HL-60 (cell line): ENCODE data around the gene NTRK2.

Experiments used
- DNase-seq, 2 experiments: peaks; one replicate each; pipeline ENCODE4 v3.0.0-alpha.2; 2010 to 2020; ENCODE audit warnings: low read depth in 1 of 2, low spot score in 1 of 2
- H3K27ac ChIP-seq: fragments of 250-450 bp; sonication (Bioruptor Pico); replicated peaks from 2 replicates; pipeline ENCODE4 v1.5.1; 2020; ENCODE audit warnings: mild to moderate bottlenecking, moderate library complexity
- H3K27me3 ChIP-seq: fragments of 250-450 bp; sonication (Bioruptor Pico); 2 replicates; pipeline ENCODE4 v1.5.1; 2021; ENCODE audit warnings: mild to moderate bottlenecking, moderate library complexity; ENCODE audit not compliant: insufficient read depth, poor library complexity, severe bottlenecking
- H3K4me3 ChIP-seq: replicated peaks from 2 replicates; pipeline ENCODE4 v1.5.1; 2011; ENCODE audit warnings: mild to moderate bottlenecking, control low read depth, low read length; ENCODE audit not compliant: insufficient read depth
- GABPA ChIP-seq: IDR thresholded peaks from 2 replicates; pipeline ENCODE4 v1.6.1; 2012; ENCODE audit warnings: low read depth
- POLR2AphosphoS5 ChIP-seq: IDR thresholded peaks from 2 replicates; pipeline ENCODE4 v1.6.1; 2012; ENCODE audit warnings: low read depth
- SPI1 ChIP-seq: IDR thresholded peaks from 2 replicates; pipeline ENCODE4 v1.6.1; 2012; ENCODE audit warnings: low read depth, mild to moderate bottlenecking, borderline replicate concordance
- TF ChIP-seq, protein P1 (sequence below): IDR thresholded peaks from 2 replicates; pipeline ENCODE4 v1.6.1; 2012; ENCODE audit warnings: low read depth; ENCODE audit not compliant: insufficient replicate concordance
- TF ChIP-seq, protein P2 (sequence below): IDR thresholded peaks from one replicate; pipeline ENCODE4 v1.5.1; 2011; ENCODE audit warnings: low read length, control low read depth, inconsistent platforms; ENCODE audit not compliant: insufficient read depth

The NTRK2 gene

DNA sequence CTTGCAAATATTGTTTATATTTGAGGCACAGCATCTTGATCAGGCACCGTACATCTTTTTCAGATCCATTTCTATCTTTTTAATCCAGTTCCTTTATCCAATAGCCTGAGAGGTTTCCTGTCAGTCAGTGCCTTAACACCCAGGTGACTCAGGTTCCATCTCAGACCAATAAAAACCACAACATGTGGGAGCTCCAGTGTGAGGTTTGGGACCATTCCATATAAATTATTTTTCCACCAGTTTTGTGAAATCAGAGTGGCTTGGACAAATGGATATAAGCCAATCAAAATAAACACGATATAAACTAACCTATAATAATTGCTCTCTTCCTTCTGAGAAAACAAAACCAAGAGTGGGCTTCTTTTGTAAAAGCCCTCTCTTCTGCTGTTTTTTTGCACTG is 351.3 kb downstream of the NTRK2 start:
- no peak for TF ChIP-seq GABPA
- TF ChIP-seq SPI1, result no peak
- TF ChIP-seq, protein P1, sequence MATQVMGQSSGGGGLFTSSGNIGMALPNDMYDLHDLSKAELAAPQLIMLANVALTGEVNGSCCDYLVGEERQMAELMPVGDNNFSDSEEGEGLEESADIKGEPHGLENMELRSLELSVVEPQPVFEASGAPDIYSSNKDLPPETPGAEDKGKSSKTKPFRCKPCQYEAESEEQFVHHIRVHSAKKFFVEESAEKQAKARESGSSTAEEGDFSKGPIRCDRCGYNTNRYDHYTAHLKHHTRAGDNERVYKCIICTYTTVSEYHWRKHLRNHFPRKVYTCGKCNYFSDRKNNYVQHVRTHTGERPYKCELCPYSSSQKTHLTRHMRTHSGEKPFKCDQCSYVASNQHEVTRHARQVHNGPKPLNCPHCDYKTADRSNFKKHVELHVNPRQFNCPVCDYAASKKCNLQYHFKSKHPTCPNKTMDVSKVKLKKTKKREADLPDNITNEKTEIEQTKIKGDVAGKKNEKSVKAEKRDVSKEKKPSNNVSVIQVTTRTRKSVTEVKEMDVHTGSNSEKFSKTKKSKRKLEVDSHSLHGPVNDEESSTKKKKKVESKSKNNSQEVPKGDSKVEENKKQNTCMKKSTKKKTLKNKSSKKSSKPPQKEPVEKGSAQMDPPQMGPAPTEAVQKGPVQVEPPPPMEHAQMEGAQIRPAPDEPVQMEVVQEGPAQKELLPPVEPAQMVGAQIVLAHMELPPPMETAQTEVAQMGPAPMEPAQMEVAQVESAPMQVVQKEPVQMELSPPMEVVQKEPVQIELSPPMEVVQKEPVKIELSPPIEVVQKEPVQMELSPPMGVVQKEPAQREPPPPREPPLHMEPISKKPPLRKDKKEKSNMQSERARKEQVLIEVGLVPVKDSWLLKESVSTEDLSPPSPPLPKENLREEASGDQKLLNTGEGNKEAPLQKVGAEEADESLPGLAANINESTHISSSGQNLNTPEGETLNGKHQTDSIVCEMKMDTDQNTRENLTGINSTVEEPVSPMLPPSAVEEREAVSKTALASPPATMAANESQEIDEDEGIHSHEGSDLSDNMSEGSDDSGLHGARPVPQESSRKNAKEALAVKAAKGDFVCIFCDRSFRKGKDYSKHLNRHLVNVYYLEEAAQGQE, result no peak
- TF ChIP-seq POLR2AphosphoS5, result no peak
- TF ChIP-seq, protein P2, sequence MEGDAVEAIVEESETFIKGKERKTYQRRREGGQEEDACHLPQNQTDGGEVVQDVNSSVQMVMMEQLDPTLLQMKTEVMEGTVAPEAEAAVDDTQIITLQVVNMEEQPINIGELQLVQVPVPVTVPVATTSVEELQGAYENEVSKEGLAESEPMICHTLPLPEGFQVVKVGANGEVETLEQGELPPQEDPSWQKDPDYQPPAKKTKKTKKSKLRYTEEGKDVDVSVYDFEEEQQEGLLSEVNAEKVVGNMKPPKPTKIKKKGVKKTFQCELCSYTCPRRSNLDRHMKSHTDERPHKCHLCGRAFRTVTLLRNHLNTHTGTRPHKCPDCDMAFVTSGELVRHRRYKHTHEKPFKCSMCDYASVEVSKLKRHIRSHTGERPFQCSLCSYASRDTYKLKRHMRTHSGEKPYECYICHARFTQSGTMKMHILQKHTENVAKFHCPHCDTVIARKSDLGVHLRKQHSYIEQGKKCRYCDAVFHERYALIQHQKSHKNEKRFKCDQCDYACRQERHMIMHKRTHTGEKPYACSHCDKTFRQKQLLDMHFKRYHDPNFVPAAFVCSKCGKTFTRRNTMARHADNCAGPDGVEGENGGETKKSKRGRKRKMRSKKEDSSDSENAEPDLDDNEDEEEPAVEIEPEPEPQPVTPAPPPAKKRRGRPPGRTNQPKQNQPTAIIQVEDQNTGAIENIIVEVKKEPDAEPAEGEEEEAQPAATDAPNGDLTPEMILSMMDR, result no peak
- no peaks in the 10 kb centered on the region for H3K27me3 ChIP-seq
- H3K27ac ChIP-seq, result no peak overlapping the region
- no peak for DNase-seq
- H3K4me3 ChIP-seq, result no peak overlapping the region

DNA sequence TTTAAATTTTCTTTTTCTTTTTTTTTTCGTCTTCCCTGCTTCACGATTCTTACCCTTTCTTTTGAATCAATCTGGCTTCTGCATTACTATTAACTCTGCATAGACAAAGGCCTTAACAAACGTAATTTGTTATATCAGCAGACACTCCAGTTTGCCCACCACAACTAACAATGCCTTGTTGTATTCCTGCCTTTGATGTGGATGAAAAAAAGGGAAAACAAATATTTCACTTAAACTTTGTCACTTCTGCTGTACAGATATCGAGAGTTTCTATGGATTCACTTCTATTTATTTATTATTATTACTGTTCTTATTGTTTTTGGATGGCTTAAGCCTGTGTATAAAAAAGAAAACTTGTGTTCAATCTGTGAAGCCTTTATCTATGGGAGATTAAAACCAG is 352.2 kb downstream of the NTRK2 start:
- no peaks in the 10 kb centered on the region for H3K27me3 ChIP-seq
- no peak overlapping the region for H3K27ac ChIP-seq
- TF ChIP-seq SPI1 (no peak), POLR2AphosphoS5 (no peak), GABPA (no peak)
- TF ChIP-seq, protein P1, result no peak
- TF ChIP-seq, protein P2, result no peak
- H3K4me3 ChIP-seq, result no peak overlapping the region
- no peak for DNase-seq

DNA sequence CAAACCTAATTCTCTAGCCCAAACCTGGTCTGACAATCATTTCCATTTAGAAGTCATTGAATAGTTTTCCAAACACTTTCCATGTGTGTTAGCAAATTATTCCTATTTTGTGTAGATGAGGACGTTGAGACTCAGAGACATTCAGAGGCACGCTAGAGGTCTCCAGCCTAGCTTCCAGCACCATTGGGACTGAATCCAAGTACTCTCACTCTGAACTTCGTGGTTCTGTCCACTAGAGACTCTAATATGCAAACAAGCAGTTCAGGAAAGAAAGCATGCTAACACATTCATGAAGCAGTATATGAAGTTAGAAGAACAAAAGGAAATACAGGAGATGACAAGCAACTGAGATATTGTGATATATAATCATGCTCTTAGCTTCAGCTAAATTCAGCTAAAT is 354.8 kb downstream of the NTRK2 start:
- Histone ChIP-seq H3K27ac (no peak overlapping the region), H3K4me3 (no peak overlapping the region), H3K27me3 (no peaks in the 10 kb centered on the region)
- DNase-seq, result no peak
- TF ChIP-seq POLR2AphosphoS5 (no peak), GABPA (no peak), SPI1 (no peak)
- TF ChIP-seq, protein P1, result no peak

DNA sequence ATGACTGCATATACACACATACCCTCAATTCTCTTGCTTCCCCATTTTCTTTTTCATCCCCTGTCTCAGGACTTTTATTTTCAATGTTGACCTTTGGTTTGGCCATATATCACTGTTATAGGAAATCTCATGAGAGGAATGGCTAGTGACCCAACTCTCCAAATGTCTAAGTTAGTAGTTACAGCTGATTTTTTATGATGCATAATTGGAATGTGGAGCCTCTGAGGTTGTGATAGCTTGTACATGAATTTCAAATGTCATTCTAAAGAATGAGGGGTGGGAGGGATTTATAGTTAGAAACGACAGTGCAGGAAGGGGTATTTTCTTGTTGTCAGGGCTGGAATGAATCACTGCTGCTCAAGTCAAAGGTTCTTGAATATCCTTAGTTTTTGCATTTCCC is 356.1 kb downstream of the NTRK2 start:
- no peaks in the 10 kb centered on the region for H3K27me3 ChIP-seq
- no peak overlapping the region for H3K27ac ChIP-seq
- DNase-seq, result no peak
- TF ChIP-seq, protein P2, result no peak
- no peak for TF ChIP-seq POLR2AphosphoS5
- TF ChIP-seq GABPA, result no peak
- TF ChIP-seq, protein P1, result no peak
- TF ChIP-seq SPI1, result no peak
- no peak overlapping the region for H3K4me3 ChIP-seq
